Testis (tissue), 2 donors: ENCODE data around the gene ADORA3.

Source experiments
- POLR2A ChIP-seq: fragments of 450-650 bp; IDR thresholded peaks from one replicate; pipeline ENCODE4 v1.6.1; 2017; ENCODE audit warnings: antibody characterized with exemption, mild to moderate bottlenecking, moderate library complexity
- TF ChIP-seq, protein P1 (sequence below), 3 experiments: fragments of 450-650 bp in 2 of 3; fragments of 200-600 bp in 1 of 3; sonication (generic) in 1 of 3; IDR thresholded peaks; one replicate each; pipeline ENCODE4 v1.5.1; 2016 to 2019; ENCODE audit warnings: antibody characterized with exemption in 3 of 3, mild to moderate bottlenecking in 2 of 3, moderate library complexity in 1 of 3

DNA sequence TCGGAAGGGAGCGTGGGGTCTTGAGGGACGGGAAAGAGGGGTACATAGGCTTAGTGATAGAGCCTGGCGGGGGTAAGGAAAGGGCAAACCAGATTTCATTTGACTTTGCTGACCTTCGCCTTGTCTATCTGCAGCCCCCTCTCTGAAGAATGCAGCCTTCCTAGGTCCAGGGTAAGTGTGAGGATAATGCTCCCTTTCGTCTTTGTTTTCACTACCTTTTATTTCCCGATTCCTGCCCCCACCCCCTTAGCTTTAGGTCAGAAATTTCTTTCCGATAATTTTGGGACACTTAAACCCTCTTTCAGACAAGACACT, 53.8 kb downstream of the ADORA3 start:
- TF ChIP-seq, protein P1, sequence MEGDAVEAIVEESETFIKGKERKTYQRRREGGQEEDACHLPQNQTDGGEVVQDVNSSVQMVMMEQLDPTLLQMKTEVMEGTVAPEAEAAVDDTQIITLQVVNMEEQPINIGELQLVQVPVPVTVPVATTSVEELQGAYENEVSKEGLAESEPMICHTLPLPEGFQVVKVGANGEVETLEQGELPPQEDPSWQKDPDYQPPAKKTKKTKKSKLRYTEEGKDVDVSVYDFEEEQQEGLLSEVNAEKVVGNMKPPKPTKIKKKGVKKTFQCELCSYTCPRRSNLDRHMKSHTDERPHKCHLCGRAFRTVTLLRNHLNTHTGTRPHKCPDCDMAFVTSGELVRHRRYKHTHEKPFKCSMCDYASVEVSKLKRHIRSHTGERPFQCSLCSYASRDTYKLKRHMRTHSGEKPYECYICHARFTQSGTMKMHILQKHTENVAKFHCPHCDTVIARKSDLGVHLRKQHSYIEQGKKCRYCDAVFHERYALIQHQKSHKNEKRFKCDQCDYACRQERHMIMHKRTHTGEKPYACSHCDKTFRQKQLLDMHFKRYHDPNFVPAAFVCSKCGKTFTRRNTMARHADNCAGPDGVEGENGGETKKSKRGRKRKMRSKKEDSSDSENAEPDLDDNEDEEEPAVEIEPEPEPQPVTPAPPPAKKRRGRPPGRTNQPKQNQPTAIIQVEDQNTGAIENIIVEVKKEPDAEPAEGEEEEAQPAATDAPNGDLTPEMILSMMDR (IDR thresholded peaks at IDR 0.05), result no peak
- TF ChIP-seq POLR2A, result no peak
